Measurements from ENCODE around the gene SPATA16.
"Not testable (repeated sequence)": the region's sequence is repeated elsewhere in the genome, so short reads cannot be mapped to it uniquely, and the experiment has no call there.

SPATA16 gene

GRCh38 chr3:173027429-173027828, 113.6 kb downstream of the SPATA16 start:
- no peaks in the 10 kb centered on the region for H3K4me1 Mint-ChIP-seq
- H3K36me3 Mint-ChIP-seq, result no peaks in the 10 kb centered on the region
- no peak overlapping the region for H3K4me3 Mint-ChIP-seq
- H3K27me3 Mint-ChIP-seq, result no peaks in the 10 kb centered on the region
- no peak overlapping the region for H3K27ac Mint-ChIP-seq
- H3K9me3 Mint-ChIP-seq, result no peaks in the 10 kb centered on the region

GRCh38 chr3:173025941-173026340, 115.1 kb downstream of the SPATA16 start:
- no peak overlapping the region for H3K4me3 Mint-ChIP-seq
- no peaks in the 10 kb centered on the region for H3K36me3 Mint-ChIP-seq
- H3K27ac Mint-ChIP-seq, result no peak overlapping the region
- no peaks in the 10 kb centered on the region for H3K9me3 Mint-ChIP-seq
- no peaks in the 10 kb centered on the region for H3K4me1 Mint-ChIP-seq
- no peaks in the 10 kb centered on the region for H3K27me3 Mint-ChIP-seq

GRCh38 chr3:173021547-173022185, 119.4 kb downstream of the SPATA16 start:
- Mint-ChIP-seq H3K36me3 (no peaks in the 10 kb centered on the region), H3K27me3 (no peaks in the 10 kb centered on the region), H3K4me1 (no peaks in the 10 kb centered on the region), H3K27ac (no peak overlapping the region), H3K9me3 (no peaks in the 10 kb centered on the region), H3K4me3 (no peak overlapping the region)

GRCh38 chr3:173020128-173020527, 120.9 kb downstream of the SPATA16 start:
- not testable (repeated sequence) for H3K27ac Mint-ChIP-seq, H3K36me3 Mint-ChIP-seq, H3K9me3 Mint-ChIP-seq, H3K4me1 Mint-ChIP-seq, H3K27me3 Mint-ChIP-seq, H3K4me3 Mint-ChIP-seq

GRCh38 chr3:173019378-173019777, 121.7 kb downstream of the SPATA16 start:
- no peaks in the 10 kb centered on the region for H3K9me3 Mint-ChIP-seq
- H3K27me3 Mint-ChIP-seq, result no peaks in the 10 kb centered on the region
- H3K4me1 Mint-ChIP-seq, result no peaks in the 10 kb centered on the region
- no peak overlapping the region for H3K4me3 Mint-ChIP-seq
- no peak overlapping the region for H3K27ac Mint-ChIP-seq
- H3K36me3 Mint-ChIP-seq, result no peaks in the 10 kb centered on the region

DNA sequence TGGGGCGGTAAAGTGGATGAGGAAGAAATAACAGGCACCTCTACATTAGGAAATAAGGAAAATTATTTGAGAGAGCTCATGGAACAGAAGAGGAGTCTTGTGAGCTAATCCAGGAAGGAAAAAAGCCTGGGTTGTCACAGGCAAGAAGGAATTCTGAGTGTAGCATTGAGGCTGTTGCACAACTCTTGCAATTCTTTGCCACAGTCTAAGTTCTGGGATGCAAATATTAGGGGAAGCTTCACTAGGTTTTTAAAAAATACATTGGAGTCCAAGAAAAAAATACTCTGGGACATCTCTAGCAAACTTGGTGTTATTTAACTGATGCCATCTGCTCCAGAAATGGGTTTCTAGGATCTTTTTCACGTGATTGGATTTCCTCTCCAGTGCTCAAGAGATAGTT, 122.3 kb downstream of the SPATA16 start:
- H3K36me3 Mint-ChIP-seq, result no peaks in the 10 kb centered on the region
- H3K4me3 Mint-ChIP-seq, result no peak overlapping the region
- no peak overlapping the region for H3K27ac Mint-ChIP-seq
- H3K9me3 Mint-ChIP-seq, result no peaks in the 10 kb centered on the region
- no peaks in the 10 kb centered on the region for H3K4me1 Mint-ChIP-seq
- no peaks in the 10 kb centered on the region for H3K27me3 Mint-ChIP-seq

DNA sequence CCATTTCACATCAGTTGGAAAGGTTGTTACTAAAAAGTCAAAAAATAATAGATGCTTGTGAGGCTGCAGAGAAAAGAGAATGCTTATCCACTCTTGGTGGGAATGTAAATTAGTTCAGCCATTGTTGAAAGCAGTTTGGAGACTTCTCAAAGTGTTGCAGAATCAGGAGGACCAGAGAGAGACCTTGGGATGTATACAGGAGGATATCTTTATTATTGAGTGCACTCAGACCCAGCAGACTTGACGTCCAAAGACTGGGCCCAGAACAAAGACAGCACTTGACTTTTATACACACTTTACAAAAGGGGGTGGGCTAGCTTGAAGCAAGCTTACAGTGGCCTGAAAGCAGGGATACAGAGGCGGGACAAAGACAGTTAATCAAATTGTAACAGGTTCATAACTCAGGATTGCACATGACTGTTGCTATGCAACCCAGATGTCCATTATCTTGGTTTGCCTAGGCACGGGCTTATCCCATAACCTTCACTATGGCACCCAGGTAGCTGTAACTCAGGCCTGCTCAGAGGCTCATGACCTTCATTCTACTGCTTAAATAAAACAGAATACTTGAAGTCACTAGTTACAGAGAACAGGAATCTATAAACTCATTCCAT, 127.7 kb downstream of the SPATA16 start:
- no peaks in the 10 kb centered on the region for H3K4me1 Mint-ChIP-seq
- no peak overlapping the region for H3K27ac Mint-ChIP-seq
- no peak overlapping the region for H3K4me3 Mint-ChIP-seq
- H3K36me3 Mint-ChIP-seq, result no peaks in the 10 kb centered on the region
- H3K27me3 Mint-ChIP-seq, result no peaks in the 10 kb centered on the region
- no peaks in the 10 kb centered on the region for H3K9me3 Mint-ChIP-seq

DNA sequence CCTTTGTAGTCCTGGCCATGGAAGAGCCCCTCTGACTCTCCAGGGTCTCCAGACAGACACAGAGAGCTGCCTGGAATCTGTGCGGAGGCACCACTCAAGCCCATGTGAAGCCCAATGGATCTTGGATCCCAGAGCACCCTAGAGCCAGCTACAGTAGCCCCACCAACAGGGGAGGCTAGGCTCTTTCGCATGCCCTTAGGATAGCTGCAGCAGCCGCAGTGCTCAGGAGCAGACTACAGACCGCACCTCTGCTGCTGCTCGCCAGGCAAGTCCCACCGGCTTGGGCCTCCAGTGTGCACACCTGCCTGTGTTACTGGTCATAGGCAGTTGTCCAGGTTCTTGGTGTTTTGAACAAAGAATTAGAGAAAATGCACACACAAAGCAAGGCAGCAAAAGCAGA, 131.6 kb downstream of the SPATA16 start:
- no peaks in the 10 kb centered on the region for H3K4me1 Mint-ChIP-seq
- H3K4me3 Mint-ChIP-seq, result no peak overlapping the region
- H3K36me3 Mint-ChIP-seq, result no peaks in the 10 kb centered on the region
- H3K27me3 Mint-ChIP-seq, result no peaks in the 10 kb centered on the region
- no peak overlapping the region for H3K27ac Mint-ChIP-seq
- no peaks in the 10 kb centered on the region for H3K9me3 Mint-ChIP-seq

DNA sequence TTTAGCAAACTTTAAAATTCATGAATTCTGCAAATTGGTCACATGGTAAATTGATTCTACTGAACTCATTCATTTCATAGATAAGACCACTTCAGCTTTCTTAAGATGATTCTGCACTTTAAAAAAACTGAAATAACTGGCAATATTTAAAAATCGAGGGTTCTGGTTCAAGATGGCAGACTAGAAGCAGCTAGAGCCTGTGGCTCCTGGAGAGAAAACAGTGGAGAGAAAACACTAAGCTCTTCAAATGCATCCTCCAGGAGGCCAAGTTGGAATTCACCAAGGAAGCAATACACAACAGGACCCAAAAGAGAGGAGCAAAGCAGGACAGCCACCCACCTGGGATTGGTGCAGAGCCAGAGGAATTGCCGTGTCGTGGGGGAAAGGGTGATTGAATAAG, 132.1 kb downstream of the SPATA16 start:
- Mint-ChIP-seq H3K36me3 (no peaks in the 10 kb centered on the region), H3K4me3 (no peak overlapping the region), H3K27ac (no peak overlapping the region), H3K9me3 (no peaks in the 10 kb centered on the region), H3K27me3 (no peaks in the 10 kb centered on the region), H3K4me1 (no peaks in the 10 kb centered on the region)

DNA sequence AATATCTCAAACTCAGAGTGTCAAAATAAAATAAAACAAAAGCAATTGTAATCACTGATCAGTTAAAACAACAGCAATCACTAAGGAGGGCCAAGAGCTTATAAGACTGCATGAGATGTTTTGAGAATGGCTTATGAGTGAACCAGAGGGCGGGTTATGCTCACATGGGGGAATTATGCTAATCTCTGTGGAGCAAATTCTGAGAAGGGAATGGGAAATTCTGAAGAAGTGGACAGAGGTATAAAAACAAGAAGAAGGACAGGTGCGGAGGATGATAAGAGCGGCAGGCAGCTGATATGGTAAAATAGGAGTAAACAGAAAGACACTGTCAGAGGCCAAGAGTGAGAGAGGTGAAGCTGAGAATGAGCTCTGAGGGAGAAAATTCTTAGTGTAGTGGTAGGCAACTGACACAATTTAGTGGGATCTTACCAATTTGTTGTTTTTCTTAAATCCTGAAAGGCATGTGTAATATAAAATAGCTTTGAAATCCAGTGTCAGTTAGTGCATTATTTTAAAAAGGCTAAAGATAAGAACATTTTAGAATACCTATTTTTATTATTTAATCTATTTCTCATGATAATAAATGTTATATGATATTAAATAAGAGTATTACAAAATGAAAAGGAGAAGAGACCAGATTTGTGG, 133.8 kb downstream of the SPATA16 start:
- no peaks in the 10 kb centered on the region for H3K36me3 Mint-ChIP-seq
- no peaks in the 10 kb centered on the region for H3K9me3 Mint-ChIP-seq
- H3K27me3 Mint-ChIP-seq, result peaks cover 4% of the 10 kb centered on the region
- H3K27ac Mint-ChIP-seq, result no peak overlapping the region
- no peak overlapping the region for H3K4me3 Mint-ChIP-seq
- no peaks in the 10 kb centered on the region for H3K4me1 Mint-ChIP-seq

DNA sequence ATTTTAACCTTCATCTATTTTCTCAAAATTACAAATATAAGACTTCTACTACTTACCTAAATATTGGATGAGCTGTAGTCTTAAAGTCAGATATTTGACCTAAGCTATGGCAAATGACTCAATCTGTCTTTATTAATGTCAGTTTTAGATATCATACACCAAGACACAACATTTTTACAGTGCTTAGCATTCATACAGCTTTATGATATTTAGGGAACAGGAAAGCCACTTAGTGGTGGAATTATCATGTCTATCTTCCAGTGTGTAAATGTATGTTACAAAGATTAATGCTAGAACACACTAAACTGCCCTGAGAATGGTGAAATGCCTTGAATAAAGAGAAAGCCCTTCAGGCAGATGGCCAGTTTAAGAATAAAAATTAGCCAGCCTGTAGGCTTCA, 135.0 kb downstream of the SPATA16 start:
- Mint-ChIP-seq H3K27me3 (peaks cover 4% of the 10 kb centered on the region), H3K4me1 (no peaks in the 10 kb centered on the region), H3K9me3 (peaks cover 4% of the 10 kb centered on the region), H3K36me3 (no peaks in the 10 kb centered on the region), H3K27ac (no peak overlapping the region), H3K4me3 (no peak overlapping the region)

GRCh38 chr3:173004681-173005080, 136.4 kb downstream of the SPATA16 start:
- Mint-ChIP-seq H3K9me3 (peaks cover 8% of the 10 kb centered on the region), H3K27ac (no peak overlapping the region), H3K27me3 (peaks cover 6% of the 10 kb centered on the region), H3K36me3 (no peaks in the 10 kb centered on the region), H3K4me1 (no peaks in the 10 kb centered on the region), H3K4me3 (no peak overlapping the region)

- Mint-ChIP-seq H3K4me1 (no peaks in the 10 kb centered on the region), H3K27ac (no peak overlapping the region), H3K36me3 (no peaks in the 10 kb centered on the region), H3K27me3 (peaks cover 6% of the 10 kb centered on the region), H3K9me3 (peaks cover 9% of the 10 kb centered on the region), H3K4me3 (no peak overlapping the region)
Measured at GRCh38 chr3:173003956-173004355, 137.1 kb downstream of the SPATA16 start.

GRCh38 chr3:173003471-173003870, 137.6 kb downstream of the SPATA16 start:
- Mint-ChIP-seq H3K9me3 (peaks cover 9% of the 10 kb centered on the region), H3K27ac (no peak overlapping the region), H3K36me3 (no peaks in the 10 kb centered on the region), H3K4me1 (no peaks in the 10 kb centered on the region), H3K27me3 (peaks cover 6% of the 10 kb centered on the region), H3K4me3 (no peak overlapping the region)

- peaks cover 6% of the 10 kb centered on the region for H3K27me3 Mint-ChIP-seq
- H3K9me3 Mint-ChIP-seq, result peaks cover 9% of the 10 kb centered on the region
- H3K4me3 Mint-ChIP-seq, result no peak overlapping the region
- H3K27ac Mint-ChIP-seq, result no peak overlapping the region
- H3K36me3 Mint-ChIP-seq, result no peaks in the 10 kb centered on the region
- H3K4me1 Mint-ChIP-seq, result no peaks in the 10 kb centered on the region
Measured at GRCh38 chr3:173001622-173002021, 139.4 kb downstream of the SPATA16 start.

- peaks cover 6% of the 10 kb centered on the region for H3K27me3 Mint-ChIP-seq
- H3K4me1 Mint-ChIP-seq, result no peaks in the 10 kb centered on the region
- H3K4me3 Mint-ChIP-seq, result no peak overlapping the region
- H3K36me3 Mint-ChIP-seq, result no peaks in the 10 kb centered on the region
- peaks cover 9% of the 10 kb centered on the region for H3K9me3 Mint-ChIP-seq
- H3K27ac Mint-ChIP-seq, result no peak overlapping the region
Measured at GRCh38 chr3:173000553-173000952, 140.5 kb downstream of the SPATA16 start.
